ENCODE measurements around the gene ZNF141. TPM values are rescaled to one million over a fixed set of nuclear protein-coding genes. Genes with fewer than 3 reads are reported as not detected.

Gene ZNF141
- total and polyA plus RNA-seq, 2 donors from 2014 or later = 5.9 to 26.6 TPM

GRCh38 chr4:337932-338758 lies 531 bp downstream of the ZNF141 start:
- peaks cover 0 to 2% (median 0%) of the 10 kb centered on the region in 3 donors for H3K36me3 ChIP-seq (ENCODE audit: control insufficient read depth in 2 of 3, insufficient read depth in 3 of 3, low read length in 3 of 3)
- TF ChIP-seq, protein P1, sequence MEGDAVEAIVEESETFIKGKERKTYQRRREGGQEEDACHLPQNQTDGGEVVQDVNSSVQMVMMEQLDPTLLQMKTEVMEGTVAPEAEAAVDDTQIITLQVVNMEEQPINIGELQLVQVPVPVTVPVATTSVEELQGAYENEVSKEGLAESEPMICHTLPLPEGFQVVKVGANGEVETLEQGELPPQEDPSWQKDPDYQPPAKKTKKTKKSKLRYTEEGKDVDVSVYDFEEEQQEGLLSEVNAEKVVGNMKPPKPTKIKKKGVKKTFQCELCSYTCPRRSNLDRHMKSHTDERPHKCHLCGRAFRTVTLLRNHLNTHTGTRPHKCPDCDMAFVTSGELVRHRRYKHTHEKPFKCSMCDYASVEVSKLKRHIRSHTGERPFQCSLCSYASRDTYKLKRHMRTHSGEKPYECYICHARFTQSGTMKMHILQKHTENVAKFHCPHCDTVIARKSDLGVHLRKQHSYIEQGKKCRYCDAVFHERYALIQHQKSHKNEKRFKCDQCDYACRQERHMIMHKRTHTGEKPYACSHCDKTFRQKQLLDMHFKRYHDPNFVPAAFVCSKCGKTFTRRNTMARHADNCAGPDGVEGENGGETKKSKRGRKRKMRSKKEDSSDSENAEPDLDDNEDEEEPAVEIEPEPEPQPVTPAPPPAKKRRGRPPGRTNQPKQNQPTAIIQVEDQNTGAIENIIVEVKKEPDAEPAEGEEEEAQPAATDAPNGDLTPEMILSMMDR (IDR thresholded peaks at IDR 0.05; ENCODE audit: borderline replicate concordance, extremely low read depth, insufficient read depth) = no peak
- peak overlapping the region; percentile 91 to 94 (median 92) for H3K4me3 ChIP-seq (ENCODE audit: low read length in 3 of 3)
- peaks cover 0 to 10% (median 5%) of the 10 kb centered on the region in 3 donors for H3K4me1 ChIP-seq (ENCODE audit: control insufficient read depth in 2 of 3, insufficient read depth in 2 of 3, low read depth in 1 of 3, low read length in 3 of 3)
- DNase-seq (peak; percentile 69 to 86 (median 77)), FAIRE-seq (no peak)
- peaks cover 0 to 6% (median 3%) of the 10 kb centered on the region in 3 donors for H3K9me3 ChIP-seq (ENCODE audit: control insufficient read depth in 2 of 3, insufficient read depth in 1 of 3, low read length in 3 of 3)
- peak overlapping the region; percentile 94 to 96 for H3K27ac ChIP-seq (ENCODE audit: low read depth in 2 of 2, low read length in 2 of 2)
- no peaks in the 10 kb centered on the region for H3K27me3 ChIP-seq (ENCODE audit: control insufficient read depth, insufficient read depth, low read length)
- intact Hi-C loops (cut with DNase I) = no loop called here
- peak overlapping the region; percentile 83 to 95 (median 84) for H3K9ac ChIP-seq (ENCODE audit: low read length in 3 of 3)

- Histone ChIP-seq H3K4me3 (ENCODE audit: low read length in 3 of 3) (peak overlapping the region; percentile 91 to 94 (median 92)), H3K9ac (ENCODE audit: low read length in 3 of 3) (peak overlapping the region in 2 of 3 donors; percentile 38 to 83), H3K27me3 (ENCODE audit: control insufficient read depth, insufficient read depth, low read length) (no peaks in the 10 kb centered on the region), H3K9me3 (ENCODE audit: control insufficient read depth in 2 of 3, insufficient read depth in 1 of 3, low read length in 3 of 3) (peaks cover 0 to 6% (median 3%) of the 10 kb centered on the region in 3 donors), H3K36me3 (ENCODE audit: control insufficient read depth in 2 of 3, insufficient read depth in 3 of 3, low read length in 3 of 3) (peaks cover 0 to 2% (median 0%) of the 10 kb centered on the region in 3 donors), H3K4me1 (ENCODE audit: control insufficient read depth in 2 of 3, insufficient read depth in 2 of 3, low read depth in 1 of 3, low read length in 3 of 3) (peaks cover 0 to 10% (median 5%) of the 10 kb centered on the region in 3 donors), H3K27ac (ENCODE audit: low read depth in 2 of 2, low read length in 2 of 2) (no peak overlapping the region)
- DNase-seq (peak in 2 of 5 donors; percentile 15 to 20), FAIRE-seq (no peak)
- TF ChIP-seq, protein P1 (IDR thresholded peaks at IDR 0.05; ENCODE audit: borderline replicate concordance, extremely low read depth, insufficient read depth) = no peak
- intact Hi-C loops (cut with DNase I) = no loop called here
Measured at GRCh38 chr4:338759-339097, 1.1 kb downstream of the ZNF141 start.

DNA sequence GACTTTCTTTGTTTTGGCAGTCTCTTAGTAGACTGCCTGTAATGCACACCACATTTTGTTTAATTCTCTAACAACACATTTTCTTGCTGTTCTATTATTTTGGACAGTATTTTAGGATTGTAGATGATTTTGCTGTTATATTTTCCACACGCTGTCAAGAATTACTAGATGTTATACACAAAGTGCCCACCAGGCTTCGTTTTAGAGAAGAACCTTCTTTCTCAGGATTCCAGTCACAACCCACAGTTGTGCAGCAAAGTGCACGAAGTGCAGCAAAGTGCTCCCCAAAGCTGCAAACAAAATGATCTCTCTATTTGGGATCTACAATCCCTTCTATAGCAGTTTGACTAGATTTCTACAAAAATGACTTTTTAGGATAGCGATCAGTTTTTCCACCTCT lies 2.4 kb downstream of the ZNF141 start:
- TF ChIP-seq, protein P1 (IDR thresholded peaks at IDR 0.05; ENCODE audit: borderline replicate concordance, extremely low read depth, insufficient read depth) = no peak
- peak overlapping the region in 1 of 3 donors; percentile 1 for H3K4me3 ChIP-seq (ENCODE audit: low read length in 3 of 3)
- H3K27ac ChIP-seq (ENCODE audit: low read depth in 2 of 2, low read length in 2 of 2) = no peak overlapping the region
- intact Hi-C loops (cut with DNase I) = no loop called here
- FAIRE-seq (no peak), DNase-seq (no peak)
- H3K36me3 ChIP-seq (ENCODE audit: control insufficient read depth in 2 of 3, insufficient read depth in 3 of 3, low read length in 3 of 3) = peaks cover 0 to 4% (median 3%) of the 10 kb centered on the region in 3 donors
- peaks cover 0 to 10% (median 5%) of the 10 kb centered on the region in 3 donors for H3K4me1 ChIP-seq (ENCODE audit: control insufficient read depth in 2 of 3, insufficient read depth in 2 of 3, low read depth in 1 of 3, low read length in 3 of 3)
- no peaks in the 10 kb centered on the region for H3K27me3 ChIP-seq (ENCODE audit: control insufficient read depth, insufficient read depth, low read length)
- no peak overlapping the region for H3K9ac ChIP-seq (ENCODE audit: low read length in 3 of 3)
- H3K9me3 ChIP-seq (ENCODE audit: control insufficient read depth in 2 of 3, insufficient read depth in 1 of 3, low read length in 3 of 3) = peaks cover 0 to 9% (median 3%) of the 10 kb centered on the region in 3 donors

Data from kidney (tissue), 14 donors.